ENCODE measurements around the gene MAST4.

- TF ChIP-seq EZH2 (IDR thresholded peaks at IDR 0.05; ENCODE audit: insufficient read depth, poor library complexity, severe bottlenecking) (no peak), EZH2phosphoT487 (IDR thresholded peaks at IDR 0.05; ENCODE audit: insufficient read depth, low read depth) (no peak)
Observed at GRCh38 chr5:66602621-66603020, 6.4 kb downstream of the MAST4 start.
